Heart left ventricle (tissue), 16 donors: Measurements from ENCODE around the gene HCAR3. TPM values are rescaled to one million over a fixed set of nuclear protein-coding genes. Genes with fewer than 3 reads are reported as not detected.
A peak's percentile ranks its signal among the peaks of the same experiment; 100 is the strongest.

Experiments used
- ATAC-seq, 4 donors: fragments of 200-7000 bp; cut with Tn5 transposase; one replicate each; pipeline ENCODE4 v1.9.1; 2020 to 2022; ENCODE audit warnings: moderate library complexity in 4 of 4, mild to moderate bottlenecking in 3 of 4, moderate number of reproducible peaks in 1 of 4
- DNase-seq, 5 donors: peaks; one replicate each; pipeline ENCODE4 v3.0.0-alpha.2; 2020
- H3K27ac ChIP-seq, 12 donors: fragments of 200-600 bp; sonication (generic) in 4 of 12; one replicate each; pipeline versions ENCODE4 v1.5.0 to v1.8.0; 2016 to 2022; ENCODE audit warnings: mild to moderate bottlenecking in 2 of 12
- H3K27me3 ChIP-seq, 9 donors: fragments of 200-600 bp; sonication (generic) in 2 of 9; one replicate each; pipeline versions ENCODE4 v1.5.1 to v1.8.0; 2016 to 2022; ENCODE audit warnings: mild to moderate bottlenecking in 3 of 9
- H3K36me3 ChIP-seq, 9 donors: fragments of 200-600 bp; sonication (generic) in 2 of 9; one replicate each; pipeline versions ENCODE4 v1.5.0 to v1.8.0; 2018 to 2022; ENCODE audit warnings: mild to moderate bottlenecking in 2 of 9
- H3K4me1 ChIP-seq, 12 donors: fragments of 200-600 bp; sonication (generic) in 4 of 12; one replicate each; pipeline versions ENCODE4 v1.5.0 to v1.8.0; 2016 to 2022; ENCODE audit warnings: mild to moderate bottlenecking in 3 of 12
- H3K4me3 ChIP-seq, 12 donors: fragments of 200-600 bp; sonication (generic) in 4 of 12; one replicate each; pipeline versions ENCODE4 v1.5.0 to v1.8.0; 2017 to 2022; ENCODE audit warnings: mild to moderate bottlenecking in 9 of 12, moderate library complexity in 4 of 12
- H3K9me3 ChIP-seq, 12 donors: fragments of 200-600 bp; sonication (generic) in 4 of 12; one replicate each; pipeline versions ENCODE4 v1.5.0 to v1.8.0; 2016 to 2022; ENCODE audit warnings: mild to moderate bottlenecking in 1 of 12
- CTCF ChIP-seq, 12 donors: fragments of 200-600 bp; sonication (generic) in 4 of 12; IDR thresholded peaks; one replicate each; pipeline versions ENCODE4 v1.5.0 to v1.8.0; 2018 to 2022; ENCODE audit warnings: antibody characterized with exemption in 12 of 12, mild to moderate bottlenecking in 5 of 12
- POLR2A ChIP-seq, 2 donors: fragments of 450-650 bp; IDR thresholded peaks; one replicate each; pipeline ENCODE4 v1.6.1; 2017; ENCODE audit warnings: antibody characterized with exemption in 2 of 2, mild to moderate bottlenecking in 2 of 2, moderate library complexity in 2 of 2
- WGBS, 4 donors: extraction: QIAGEN DNeasy Blood & Tissue Kit in 2 of 4; methylation state at CpG; one replicate each; pipeline versions ENCODE4 v1.1.5 to v1.1.7; 2013 to 2018; 5-methylcytosine and 5-hydroxymethylcytosine counted together
- intact Hi-C, 10 donors: fragments of 100-400 bp; cut with DNase I; formaldehyde crosslinking; loops; one replicate each; pipeline versions ENCODE4 v1.11.1 to v1.14.2; 2022
- polyA plus RNA-seq, 2 donors: library from polyadenylated mRNA; stranded (reverse); fragments of 200-250 nt; gene quantifications; one replicate each; pipeline ENCODE4 v1.2.3, GENCODE V29; 2013
- total RNA-seq, 9 donors: library from RNA; depleted of rRNA in 2 of 9; stranded (reverse); fragments of >200 nt in 2 of 9; fragmentation: NEBNext Ultra II Directional in 3 of 9; extraction: Animal tissue kit (Norgen Biotek cat#: 25700) in 3 of 9; gene quantifications; one replicate each; pipeline versions ENCODE4 v1.1.0 to v1.2.4, GENCODE V29; 2016 to 2023
- donor health status: ischemic (EF 13 %, LVEDD 7.1; RV severe dilation, severe dysfunction).
- donor health status: healthy with polysubstance abuse.
- donor health status: DM: no; HTN: yes; CAD: no.
- donor health status: DM: no; HTN: no; CAD: no.
- donor health status: ischemic (EF 25% LVEDD 6.9; RV normal size, moderate dysfunction).
- donor health status: ischemic (EF 25% LVEDD 5.7; RV mildly dilated, moderate dysfunction).
- donor health status: healthy.
- donor health status: DM: yes; HTN: yes; CAD: no.
- donor health status: ischemic (EF 35%, LVEDD 5.7; RV mildly dilated, moderate dysfunction).
- donor health status: nonischemic (EF 11% LVEDD 7.7; RV severe dilation, severe dysfunction).
- donor health status: DM: yes; HTN: yes; CAD: no.
- donor health status: PGD.
- donor health status: ischemic (EF 29% LVEDD 5.4; RV normal size, mild dysfunction).
- donor health status: nonischemic (EF 23%, LVEDD 6.1; RV moderate dilation, normal function).

Gene HCAR3
- total and polyA plus RNA-seq, 11 donors, result 0.10 to 1.1 (median 0.26) TPM; not detected in 5

DNA sequence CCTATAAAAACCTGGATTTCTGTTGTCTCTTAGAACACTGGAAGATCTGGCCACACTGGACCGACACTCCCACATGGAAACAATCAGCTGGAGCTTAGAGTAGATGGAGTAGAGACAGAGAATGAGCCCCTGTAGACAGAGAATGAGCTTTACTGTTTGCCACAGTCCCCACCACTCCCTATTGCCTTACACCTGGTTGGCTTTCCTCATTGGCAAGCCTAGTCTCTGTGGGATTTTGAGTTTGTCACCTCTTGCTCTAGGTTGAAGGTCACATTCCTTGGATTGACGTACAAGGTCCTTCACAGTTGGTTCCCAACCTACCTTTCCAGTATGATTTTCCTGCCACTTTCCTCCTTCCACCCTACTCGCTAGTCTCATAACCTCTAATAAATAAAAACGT is 16.0 kb upstream of the HCAR3 start:
- no peaks in the 10 kb centered on the region for H3K9me3 ChIP-seq
- peaks cover 0 to 3% (median 0%) of the 10 kb centered on the region in 12 donors for H3K4me1 ChIP-seq
- intact Hi-C loops, result no loop called here
- ATAC-seq (no peak), DNase-seq (no peak)
- WGBS, 4 donors, result 85 to 88% (median 87%) methylated on average over 4 of the region's 4 CpGs
- H3K36me3 ChIP-seq, result no peaks in the 10 kb centered on the region
- TF ChIP-seq POLR2A (IDR thresholded peaks at IDR 0.05) (no peak), CTCF (IDR thresholded peaks at IDR 0.05) (no peak)
- peaks cover 0 to 4% (median 0%) of the 10 kb centered on the region in 9 donors for H3K27me3 ChIP-seq
- no peak overlapping the region for H3K4me3 ChIP-seq
- H3K27ac ChIP-seq, result no peak overlapping the region

DNA sequence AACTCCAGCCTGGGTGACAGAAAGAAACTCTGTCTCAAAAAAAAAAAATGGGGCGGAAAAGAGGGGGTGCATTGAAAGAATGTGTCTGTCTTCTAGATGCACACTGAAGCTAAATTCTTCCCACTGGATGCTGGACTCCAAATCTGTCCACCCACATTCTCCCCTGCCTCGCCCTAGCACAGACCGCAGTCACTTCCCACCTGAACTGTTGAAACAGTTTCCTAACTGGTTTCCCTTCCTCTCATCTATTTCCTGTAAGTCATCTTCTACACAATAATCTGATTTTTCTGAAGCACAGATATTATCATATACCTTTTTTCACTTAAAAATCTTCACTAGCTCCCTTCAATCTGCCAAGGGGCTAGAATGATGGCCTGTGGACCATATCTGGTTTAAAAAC is 15.6 kb upstream of the HCAR3 start:
- Histone ChIP-seq H3K27me3 (peaks cover 0 to 4% (median 0%) of the 10 kb centered on the region in 9 donors), H3K4me3 (no peak overlapping the region), H3K4me1 (peaks cover 0 to 3% (median 0%) of the 10 kb centered on the region in 12 donors), H3K9me3 (no peaks in the 10 kb centered on the region), H3K36me3 (no peaks in the 10 kb centered on the region), H3K27ac (no peak overlapping the region)
- no peak for ATAC-seq
- no peak for TF ChIP-seq CTCF (IDR thresholded peaks at IDR 0.05)
- TF ChIP-seq POLR2A (IDR thresholded peaks at IDR 0.05), result no peak
- intact Hi-C loops, result no loop called here
- no peak for DNase-seq
- WGBS, 4 donors, result 73 to 81% (median 77%) methylated on average over 3 of the region's 3 CpGs

- Histone ChIP-seq H3K36me3 (no peaks in the 10 kb centered on the region), H3K27me3 (peaks cover 0 to 4% (median 0%) of the 10 kb centered on the region in 9 donors), H3K4me1 (peaks cover 0 to 11% (median 0%) of the 10 kb centered on the region in 12 donors), H3K9me3 (no peaks in the 10 kb centered on the region), H3K4me3 (peak within 1 kb of the TSS in 10 of 12 donors; percentile 14 to 52 (median 32)), H3K27ac (no peak within 1 kb of the TSS)
- 61 to 72% (median 64%) methylated on average over 24 to 32 of the region's 32 CpGs for WGBS, 4 donors
- ATAC-seq (no peak), DNase-seq (no peak)
- intact Hi-C loops, result no loop called here
- no peak for TF ChIP-seq POLR2A (IDR thresholded peaks at IDR 0.05)
- TF ChIP-seq CTCF (IDR thresholded peaks at IDR 0.05), result no peak
Measured at GRCh38 chr12:122730215-122731014, 13.8 kb upstream of the HCAR3 start, which contains the start of gene HCAR1. Gene HCAR1 (minus strand): TSS chr12:122730844. CDS start chr12:122730339, 505 bp downstream.

- intact Hi-C loops, result no loop called here
- no peak overlapping the region for H3K27ac ChIP-seq
- ATAC-seq, result no peak
- TF ChIP-seq CTCF (IDR thresholded peaks at IDR 0.05) (no peak), POLR2A (IDR thresholded peaks at IDR 0.05) (no peak)
- no peaks in the 10 kb centered on the region for H3K9me3 ChIP-seq
- no peaks in the 10 kb centered on the region for H3K36me3 ChIP-seq
- no peak for DNase-seq
- H3K4me3 ChIP-seq, result peak overlapping the region in 1 of 12 donors; percentile 32
- peaks cover 0 to 17% (median 0%) of the 10 kb centered on the region in 12 donors for H3K4me1 ChIP-seq
- 90 to 93% (median 92%) methylated on average over 27 of the region's 27 CpGs for WGBS, 4 donors
- peaks cover 0 to 4% (median 0%) of the 10 kb centered on the region in 9 donors for H3K27me3 ChIP-seq
Measured at GRCh38 chr12:122729583-122730214, 13.1 kb upstream of the HCAR3 start.
